Stimulated activated memory B cell treated with anti-CD40 and anti-IgM and Interleukin-4, amounts not matched to agents 10 μg/mL and 1 μg/mL and 100 μg/mL, for 72 hours (primary cell): ENCODE measurements around the gene TRIP6.

Source experiments
- ATAC-seq: fragments of 150-1000 bp; cut with Tn5 transposase; 2 replicates; pipeline ENCODE4 v1.10.0; 2021
- H3K27ac Mint-ChIP-seq: one replicate; pipeline ENCODE4 v1.8.0; 2022; ENCODE audit warnings: mild to moderate bottlenecking, mixed read lengths
- H3K27me3 Mint-ChIP-seq: one replicate; pipeline ENCODE4 v1.8.0; 2022; ENCODE audit warnings: mixed read lengths
- H3K36me3 Mint-ChIP-seq: one replicate; pipeline ENCODE4 v1.8.0; 2022; ENCODE audit warnings: mixed read lengths
- H3K4me1 Mint-ChIP-seq: one replicate; pipeline ENCODE4 v1.8.0; 2022; ENCODE audit warnings: mixed read lengths
- H3K4me3 Mint-ChIP-seq: one replicate; pipeline ENCODE4 v1.8.0; 2022; ENCODE audit warnings: mild to moderate bottlenecking, moderate library complexity, mixed read lengths
- H3K9me3 Mint-ChIP-seq: one replicate; pipeline ENCODE4 v1.8.0; 2022; ENCODE audit warnings: mixed read lengths

The TRIP6 gene

DNA sequence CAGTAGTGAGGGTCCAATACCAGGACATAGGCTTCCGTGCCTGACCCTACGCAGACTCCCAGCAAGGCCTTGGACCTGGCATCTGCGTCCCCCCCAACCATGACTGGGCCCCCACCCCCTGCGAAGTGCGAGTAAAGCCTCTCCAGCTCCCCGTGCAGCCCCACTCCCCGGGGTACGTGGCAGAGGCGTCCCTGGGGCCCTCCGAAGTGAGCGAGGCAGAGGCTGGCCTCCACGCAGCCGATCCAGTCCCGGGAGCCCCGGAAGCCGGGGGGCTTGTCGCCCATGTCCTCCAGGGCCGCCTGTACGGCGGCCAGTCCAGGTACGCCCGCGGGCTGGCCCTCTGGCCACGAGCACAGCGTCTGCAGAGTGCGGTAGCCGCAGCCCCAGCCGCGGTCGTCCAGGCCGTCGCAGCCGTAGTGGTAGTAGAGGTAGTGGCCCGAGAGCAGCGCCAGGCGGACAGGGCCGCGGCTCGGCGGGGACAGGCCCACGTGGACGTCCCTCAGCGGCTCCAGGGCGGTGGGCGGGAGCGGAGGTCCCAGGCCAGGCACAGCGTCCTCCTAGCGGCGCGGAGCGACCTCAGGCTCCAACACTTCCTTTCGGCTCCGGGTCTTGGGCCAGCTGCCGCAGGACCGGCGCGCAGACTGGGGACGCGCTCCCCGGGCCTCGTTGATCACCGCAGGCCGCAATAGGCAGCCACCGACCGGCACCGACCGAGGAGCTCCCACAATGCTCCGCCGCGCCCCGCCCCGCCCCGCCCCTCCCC lies 22.0 kb downstream of the TRIP6 start, which contains the start of gene UFSP1:
TSS of gene UFSP1 (minus strand) at position 728 of the 763 bp plus-strand sequence. CDS start at position 284, 444 bp downstream.
- Mint-ChIP-seq H3K27ac (peak within 1 kb of the TSS; percentile 88), H3K4me3 (peak within 1 kb of the TSS; percentile 81), H3K9me3 (no peaks in the 10 kb centered on the region), H3K4me1 (peaks cover 69% of the 10 kb centered on the region), H3K27me3 (peaks cover 45% of the 10 kb centered on the region), H3K36me3 (peaks cover 44% of the 10 kb centered on the region)
- peak; percentile 51 for ATAC-seq

DNA sequence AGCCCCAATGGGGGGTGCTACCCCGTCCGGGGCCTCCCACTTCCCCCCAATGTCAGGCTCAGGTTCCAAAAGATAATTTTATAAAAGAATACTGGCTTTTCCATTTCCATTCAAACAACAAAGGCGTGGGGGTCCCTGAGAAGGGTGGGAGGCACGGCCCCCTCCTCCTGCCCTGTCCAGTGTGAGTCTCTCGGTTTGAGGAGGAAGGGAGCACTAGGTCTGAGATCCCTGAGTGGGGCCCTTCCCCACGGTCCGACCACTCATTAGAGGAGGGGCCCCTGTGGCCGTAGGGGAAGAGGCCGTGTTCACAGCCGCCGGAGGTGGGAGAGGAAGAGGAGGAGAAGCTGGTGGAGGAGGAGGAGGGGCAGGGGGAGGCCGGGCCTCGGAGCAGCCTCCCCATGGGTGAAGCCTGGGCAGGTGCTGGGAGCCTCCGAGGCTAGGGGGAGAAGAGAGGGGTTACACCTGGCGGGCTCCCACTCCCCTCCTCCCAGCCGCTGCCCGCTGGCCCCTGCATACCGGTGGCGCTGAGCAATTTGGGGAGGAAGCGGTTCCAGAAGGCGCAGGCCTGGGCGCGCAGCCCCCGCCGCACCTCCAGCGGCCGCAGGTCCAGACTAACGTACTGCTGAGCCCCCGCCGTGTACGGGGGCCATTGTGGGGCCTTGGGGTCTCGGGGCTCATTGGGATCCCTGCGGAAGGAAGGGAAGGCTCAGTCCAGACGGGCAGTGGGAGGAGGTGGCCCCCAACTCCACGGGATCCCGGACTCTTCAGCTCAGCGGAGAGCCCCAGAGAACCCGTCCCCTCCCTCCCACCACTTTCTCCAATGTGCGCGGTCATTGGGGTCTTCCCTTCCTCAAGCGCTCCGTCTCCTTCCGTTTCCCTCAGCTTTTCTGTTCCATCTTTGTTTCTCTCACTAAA lies 23.7 kb downstream of the TRIP6 start:
- no peak for ATAC-seq
- Mint-ChIP-seq H3K4me1 (peaks cover 64% of the 10 kb centered on the region), H3K4me3 (peak overlapping the region; percentile 81), H3K9me3 (no peaks in the 10 kb centered on the region), H3K27me3 (peaks cover 58% of the 10 kb centered on the region), H3K36me3 (peaks cover 27% of the 10 kb centered on the region), H3K27ac (peak overlapping the region; percentile 88)

DNA sequence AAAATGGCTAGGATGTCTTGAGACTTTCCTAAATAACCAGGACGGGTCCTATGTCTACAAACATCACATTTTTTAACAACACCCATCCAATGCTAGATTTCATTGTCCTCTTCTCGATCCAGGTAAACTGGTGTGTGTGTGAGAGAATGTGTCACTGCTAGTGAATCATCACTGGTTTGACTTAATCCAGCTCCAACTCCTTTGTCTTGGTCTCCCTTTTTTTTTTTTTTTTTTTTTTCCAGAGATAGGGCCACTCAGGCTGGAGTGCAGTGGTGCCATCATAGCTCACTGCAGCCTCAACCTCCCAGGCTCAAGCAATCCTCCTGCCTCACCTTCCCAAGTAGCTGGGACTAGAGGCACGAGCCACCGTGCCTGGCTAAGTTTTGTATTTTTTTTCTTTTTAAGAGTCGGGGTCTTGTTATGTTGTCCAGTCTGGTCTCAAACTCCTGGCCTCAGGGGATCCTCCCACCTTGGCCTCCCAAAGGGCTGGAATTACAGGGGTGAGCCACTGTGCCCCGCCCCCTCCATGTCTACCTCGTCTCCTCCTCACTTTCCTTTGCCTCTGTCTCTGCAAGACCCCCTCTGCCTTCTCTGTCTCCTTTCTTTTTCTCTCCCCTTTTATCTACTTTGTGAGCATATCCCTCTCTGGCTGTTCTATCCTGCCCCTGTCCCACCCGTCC lies 24.5 kb downstream of the TRIP6 start:
- no peak overlapping the region for H3K27ac Mint-ChIP-seq
- ATAC-seq, result no peak
- peaks cover 66% of the 10 kb centered on the region for H3K27me3 Mint-ChIP-seq
- H3K4me3 Mint-ChIP-seq, result no peak overlapping the region
- peaks cover 64% of the 10 kb centered on the region for H3K4me1 Mint-ChIP-seq
- no peaks in the 10 kb centered on the region for H3K9me3 Mint-ChIP-seq
- H3K36me3 Mint-ChIP-seq, result peaks cover 19% of the 10 kb centered on the region

DNA sequence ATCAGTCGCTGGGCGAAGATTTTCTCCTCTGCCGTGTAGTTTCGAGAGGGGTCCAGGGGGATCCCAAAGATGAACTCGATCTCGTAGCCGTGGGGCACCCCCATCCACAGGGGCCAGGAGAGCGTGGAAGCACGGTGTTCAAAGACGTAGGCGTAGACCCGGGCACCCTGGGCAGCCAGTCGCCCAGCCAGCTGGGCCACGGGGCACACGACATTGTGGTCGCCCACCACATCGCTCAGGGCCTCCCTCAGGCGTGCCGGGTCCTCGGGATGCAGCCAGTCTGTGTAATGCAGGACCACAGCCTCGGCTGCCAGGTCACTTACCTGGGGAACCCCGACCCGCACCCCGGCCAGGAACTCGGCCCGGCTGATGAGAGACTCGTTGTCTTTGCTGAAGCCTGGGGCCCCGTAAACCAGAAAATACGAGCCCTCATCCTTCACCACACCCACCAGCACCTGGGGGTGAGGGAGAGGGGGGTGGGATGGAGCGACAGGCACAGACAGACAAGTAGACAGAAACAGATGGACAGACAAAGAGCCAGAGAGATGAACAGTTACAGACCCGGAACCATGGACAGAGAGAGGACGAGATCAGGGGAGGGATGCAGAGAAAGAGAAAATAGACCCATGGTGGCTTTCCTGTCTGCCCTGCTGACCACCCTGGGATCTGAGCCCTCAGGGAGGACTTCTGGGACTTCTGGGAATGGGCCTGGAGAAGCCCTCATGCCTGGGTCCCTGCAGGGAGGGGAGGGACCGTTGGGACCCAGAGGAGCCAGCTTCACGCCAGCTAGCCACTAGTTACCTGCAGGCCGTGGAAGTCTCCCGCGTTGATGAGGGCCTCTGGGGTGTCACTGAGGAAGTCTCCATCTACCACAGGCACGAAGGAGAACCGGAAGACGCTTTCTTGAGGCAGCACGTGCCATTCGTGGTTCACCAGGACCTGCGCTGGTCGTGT lies 25.5 kb downstream of the TRIP6 start:
- H3K4me1 Mint-ChIP-seq, result peaks cover 55% of the 10 kb centered on the region
- ATAC-seq, result no peak
- no peaks in the 10 kb centered on the region for H3K9me3 Mint-ChIP-seq
- H3K36me3 Mint-ChIP-seq, result peaks cover 10% of the 10 kb centered on the region
- H3K4me3 Mint-ChIP-seq, result no peak overlapping the region
- no peak overlapping the region for H3K27ac Mint-ChIP-seq
- peaks cover 72% of the 10 kb centered on the region for H3K27me3 Mint-ChIP-seq

DNA sequence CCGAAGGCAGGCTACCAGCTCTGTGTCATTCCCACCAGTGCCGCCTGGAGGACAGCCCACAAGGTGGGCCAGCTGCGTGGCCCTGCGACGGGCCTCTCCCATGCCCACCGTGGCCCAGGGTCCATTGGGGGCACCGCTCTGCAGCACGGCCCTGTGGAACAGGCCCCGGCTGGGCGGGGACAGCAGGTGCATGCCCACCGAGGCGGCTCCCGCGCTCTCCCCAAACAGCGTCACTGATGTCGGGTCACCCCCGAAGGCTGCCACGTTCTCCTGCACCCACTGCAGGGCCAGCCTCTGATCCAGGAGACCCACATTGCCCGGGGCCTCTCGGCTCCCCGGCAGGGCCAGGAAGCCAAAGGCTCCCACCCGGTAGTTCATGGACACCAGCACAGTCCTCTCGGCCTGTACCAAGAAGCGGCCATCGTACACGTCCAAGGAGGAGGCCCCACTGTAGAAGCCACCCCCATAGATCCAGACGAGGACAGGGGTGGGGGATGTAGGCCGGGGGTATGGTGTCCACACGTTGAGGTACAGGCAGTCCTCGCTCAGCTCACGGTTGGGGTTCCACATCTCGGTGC lies 26.2 kb downstream of the TRIP6 start:
- Mint-ChIP-seq H3K27ac (no peak overlapping the region), H3K36me3 (peaks cover 2% of the 10 kb centered on the region), H3K9me3 (no peaks in the 10 kb centered on the region), H3K27me3 (peaks cover 79% of the 10 kb centered on the region), H3K4me1 (peaks cover 47% of the 10 kb centered on the region), H3K4me3 (no peak overlapping the region)
- no peak for ATAC-seq

DNA sequence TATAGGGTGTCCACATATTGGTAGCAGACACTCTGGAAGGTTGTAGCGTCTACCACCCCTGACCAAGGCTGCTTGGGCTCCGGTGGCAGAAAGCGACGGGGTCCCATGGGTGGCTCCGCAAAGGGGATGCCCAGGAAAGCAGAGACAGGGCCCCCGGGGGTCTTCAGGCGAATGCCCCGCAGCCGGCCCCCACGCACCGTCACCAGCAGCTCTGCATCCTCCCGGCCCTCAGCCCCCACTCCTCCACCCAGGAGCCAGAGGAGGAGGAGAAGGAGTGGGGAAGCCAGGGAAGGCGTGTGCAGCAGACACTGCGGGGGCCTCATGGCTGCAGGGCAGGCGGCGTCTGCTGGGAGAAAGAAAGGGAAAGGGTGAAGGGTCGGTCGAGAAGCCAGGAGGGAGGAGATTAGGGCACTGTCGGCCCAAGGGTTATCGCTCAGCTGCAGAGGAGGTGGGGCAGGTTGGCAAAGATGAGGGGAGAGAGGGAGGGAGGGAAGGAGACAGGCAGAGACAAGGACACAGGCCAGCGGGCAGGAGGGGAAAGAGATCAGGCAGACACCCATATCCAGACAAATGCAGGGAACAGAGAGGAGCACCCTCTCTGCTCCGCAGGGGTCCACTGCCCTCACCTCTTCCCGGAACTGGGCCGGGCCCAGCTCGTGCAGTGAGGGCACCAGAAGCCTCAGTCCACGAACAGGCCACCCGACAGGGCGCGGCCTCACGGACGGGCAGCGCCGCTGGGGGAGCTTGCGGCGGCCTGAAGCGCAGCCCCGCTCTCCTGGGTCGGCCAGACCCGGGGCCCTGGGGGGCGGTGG lies 26.9 kb downstream of the TRIP6 start:
- Mint-ChIP-seq H3K4me1 (peaks cover 43% of the 10 kb centered on the region), H3K9me3 (no peaks in the 10 kb centered on the region), H3K27me3 (peaks cover 83% of the 10 kb centered on the region), H3K36me3 (no peaks in the 10 kb centered on the region), H3K27ac (no peak overlapping the region), H3K4me3 (peak overlapping the region; percentile 60)
- no peak for ATAC-seq

DNA sequence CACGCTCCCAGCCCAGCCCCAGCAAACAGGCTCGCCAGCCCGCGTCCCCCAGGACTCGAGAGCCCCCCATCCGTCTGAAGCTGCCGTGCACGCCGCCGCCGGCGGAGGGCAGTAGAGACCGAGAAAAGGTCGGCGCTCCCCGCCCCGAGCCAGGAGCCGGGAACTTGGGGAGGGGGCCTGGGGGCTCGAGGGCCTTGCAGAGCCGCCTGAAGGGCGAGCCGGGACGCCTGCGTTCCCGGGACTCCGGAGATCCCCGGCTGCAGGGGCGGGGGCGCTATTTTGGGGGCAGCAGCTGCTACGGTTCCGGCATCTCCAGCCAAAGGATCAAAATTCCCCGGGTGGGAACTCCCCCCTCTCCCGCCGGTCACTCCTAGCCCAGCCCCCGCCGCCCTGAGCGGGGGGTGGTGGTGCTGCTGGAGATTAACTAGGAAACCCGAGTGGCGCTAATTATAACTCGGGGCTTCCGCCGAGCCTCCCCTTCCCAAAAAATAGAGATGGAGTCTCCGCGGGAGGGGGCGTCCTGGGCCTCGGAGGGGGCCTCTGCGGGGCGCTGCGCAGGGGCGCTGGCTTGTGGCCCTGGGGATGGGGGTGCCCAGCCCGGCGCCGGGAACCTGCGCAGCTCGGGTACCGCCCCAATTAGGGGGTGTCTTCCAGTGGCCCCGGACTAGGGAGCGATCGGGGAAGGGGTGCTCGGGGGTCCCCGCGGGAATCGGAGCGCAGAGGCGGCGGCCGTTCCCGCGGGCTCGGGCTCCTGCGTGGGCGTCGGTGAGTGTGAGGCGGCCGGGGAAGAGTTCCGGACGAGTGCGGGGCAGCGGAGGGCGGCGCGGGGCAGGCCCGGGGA lies 27.9 kb downstream of the TRIP6 start:
- H3K4me3 Mint-ChIP-seq, result peak overlapping the region; percentile 55
- no peak overlapping the region for H3K27ac Mint-ChIP-seq
- ATAC-seq, result peak; percentile 43
- no peaks in the 10 kb centered on the region for H3K9me3 Mint-ChIP-seq
- H3K36me3 Mint-ChIP-seq, result no peaks in the 10 kb centered on the region
- peaks cover 89% of the 10 kb centered on the region for H3K27me3 Mint-ChIP-seq
- H3K4me1 Mint-ChIP-seq, result peaks cover 39% of the 10 kb centered on the region

DNA sequence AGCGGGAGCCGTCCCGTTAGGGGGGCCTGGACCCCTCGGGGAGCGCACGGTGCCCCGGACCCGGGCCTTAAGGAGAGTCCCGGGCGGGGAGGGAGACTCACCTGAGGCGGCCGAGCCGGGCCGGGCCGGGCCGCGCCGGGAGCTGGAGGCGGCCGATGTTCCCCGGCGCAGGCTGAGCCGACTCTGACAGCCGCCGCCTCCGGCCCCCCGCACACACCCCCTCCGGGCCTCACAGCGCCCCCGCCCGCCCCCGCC lies 28.4 kb downstream of the TRIP6 start, which contains the start of gene ACHE:
TSS of gene ACHE (minus strand) at position 188 of the 255 bp plus-strand sequence. CDS start 1,656 bp downstream, outside the sequence.
- Mint-ChIP-seq H3K4me3 (peak within 1 kb of the TSS; percentile 77), H3K27ac (no peak within 1 kb of the TSS), H3K4me1 (peaks cover 33% of the 10 kb centered on the region), H3K27me3 (peaks cover 89% of the 10 kb centered on the region), H3K9me3 (no peaks in the 10 kb centered on the region), H3K36me3 (no peaks in the 10 kb centered on the region)
- ATAC-seq, result peak; percentile 31

DNA sequence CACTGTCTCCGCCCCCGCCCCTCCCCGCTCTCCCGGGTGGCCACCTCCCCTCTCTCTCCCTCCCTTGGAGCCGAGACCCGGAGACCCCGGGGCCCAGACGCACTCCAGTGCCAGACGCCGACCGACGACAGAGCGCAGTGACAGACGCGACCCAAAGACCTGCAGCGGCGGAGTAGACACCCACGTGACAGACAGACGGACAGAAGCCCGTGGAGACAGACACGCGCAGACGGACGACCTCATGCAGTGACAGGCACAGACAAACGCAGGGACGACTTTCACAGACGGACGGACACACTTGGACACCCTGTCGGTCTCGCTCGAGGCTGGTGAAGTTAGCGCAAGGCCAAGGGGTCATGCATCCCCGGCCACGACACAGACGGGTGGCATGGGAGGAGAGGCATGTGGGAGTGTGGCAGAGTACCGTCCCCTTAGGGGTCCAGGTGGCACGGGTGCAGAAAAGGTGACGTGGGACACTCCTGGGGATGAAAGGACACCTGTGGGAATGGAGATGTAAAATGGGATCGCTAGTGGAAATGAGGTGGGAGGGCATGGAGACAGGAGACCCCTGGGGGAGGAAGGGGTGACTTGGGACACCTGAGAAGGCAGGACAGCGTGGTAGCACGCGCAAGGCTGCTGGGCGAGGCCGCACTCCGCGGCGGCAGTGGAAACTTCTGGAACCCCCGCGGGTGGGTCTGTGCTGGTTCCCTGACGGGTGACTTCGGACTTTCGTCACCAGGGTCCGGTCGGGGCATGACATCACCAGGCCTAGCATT lies 29.0 kb downstream of the TRIP6 start:
- H3K4me3 Mint-ChIP-seq, result peak overlapping the region; percentile 77
- peaks cover 28% of the 10 kb centered on the region for H3K4me1 Mint-ChIP-seq
- H3K9me3 Mint-ChIP-seq, result no peaks in the 10 kb centered on the region
- peaks cover 89% of the 10 kb centered on the region for H3K27me3 Mint-ChIP-seq
- ATAC-seq, result no peak
- H3K27ac Mint-ChIP-seq, result no peak overlapping the region
- no peaks in the 10 kb centered on the region for H3K36me3 Mint-ChIP-seq

DNA sequence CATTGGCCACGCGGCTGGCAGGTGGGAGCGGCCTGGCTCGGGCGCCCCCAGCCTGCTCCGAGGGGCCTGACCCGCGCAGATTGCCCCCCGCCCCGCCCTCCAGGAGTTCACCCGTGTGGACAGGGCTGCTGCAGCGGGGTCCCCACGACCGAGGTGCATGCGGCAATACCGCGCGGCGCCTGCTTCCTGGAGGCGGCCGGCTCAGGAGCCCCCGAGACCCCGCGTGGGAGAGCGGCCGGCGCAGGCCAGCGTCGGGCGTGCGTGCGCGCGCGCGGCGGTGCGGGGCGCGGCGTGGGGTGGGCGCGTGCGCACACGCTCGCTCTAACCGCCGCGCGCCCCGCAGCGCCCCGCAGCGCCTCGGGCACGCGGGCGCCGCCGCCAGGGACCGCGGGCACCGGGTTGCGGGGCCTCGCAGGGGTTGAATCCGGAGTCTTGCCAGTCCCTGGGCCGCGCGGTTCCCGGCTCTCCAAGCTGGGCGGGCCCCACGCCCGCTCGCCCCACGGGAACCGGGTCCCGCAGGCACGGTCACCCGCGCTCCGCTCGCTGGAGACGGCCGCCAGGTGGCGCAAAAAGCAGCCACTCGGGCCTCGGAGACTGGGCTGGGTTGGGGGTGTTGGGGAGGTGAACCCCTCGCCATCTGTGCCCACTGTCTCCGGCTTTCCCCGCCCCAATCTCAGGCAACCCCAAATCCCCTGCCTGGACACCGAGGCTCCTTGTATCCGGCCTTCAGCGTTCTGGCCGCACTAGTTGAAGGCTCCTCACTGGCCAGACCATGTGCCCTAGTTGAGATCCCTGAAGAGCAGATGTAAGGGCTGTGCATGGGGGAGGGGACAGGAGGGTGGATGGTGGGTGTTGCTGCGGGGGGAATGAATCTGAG lies 29.8 kb downstream of the TRIP6 start:
- no peaks in the 10 kb centered on the region for H3K36me3 Mint-ChIP-seq
- peaks cover 23% of the 10 kb centered on the region for H3K4me1 Mint-ChIP-seq
- ATAC-seq, result peak; percentile 42
- H3K4me3 Mint-ChIP-seq, result peak overlapping the region; percentile 47
- no peaks in the 10 kb centered on the region for H3K9me3 Mint-ChIP-seq
- H3K27ac Mint-ChIP-seq, result no peak overlapping the region
- peaks cover 84% of the 10 kb centered on the region for H3K27me3 Mint-ChIP-seq

DNA sequence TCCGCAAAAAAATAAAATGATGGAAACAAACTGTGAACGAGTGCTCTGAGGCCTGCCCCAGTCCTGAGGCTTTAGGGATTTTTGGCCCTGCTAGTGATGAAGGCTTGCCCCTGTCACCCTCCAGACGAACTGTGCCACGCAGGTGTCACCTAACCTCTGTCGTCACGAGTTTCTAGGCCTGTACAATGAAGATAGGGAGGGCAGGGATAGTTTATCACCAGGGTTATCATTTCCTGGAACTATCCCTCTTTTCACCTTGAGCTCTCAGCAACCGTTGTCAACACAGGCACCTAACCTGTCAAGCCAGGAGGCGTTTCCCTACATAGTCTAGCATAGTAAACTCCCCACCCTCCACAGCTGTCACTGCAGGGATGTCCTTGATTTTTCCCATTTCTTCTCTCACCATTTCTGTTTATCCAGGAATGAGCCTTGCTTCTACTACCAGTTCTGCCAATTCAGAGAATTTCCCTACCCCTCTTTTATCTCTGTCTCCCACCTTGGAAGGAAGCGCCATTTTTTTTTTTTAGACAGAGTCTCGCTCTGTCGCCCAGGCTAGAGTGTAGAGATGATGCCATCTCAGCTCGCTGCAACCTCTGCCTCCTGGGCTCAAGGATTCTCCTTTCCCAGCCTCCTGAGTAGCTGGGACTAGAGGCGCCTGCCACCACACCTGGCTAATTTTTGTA lies 30.7 kb downstream of the TRIP6 start:
- Mint-ChIP-seq H3K27me3 (peaks cover 83% of the 10 kb centered on the region), H3K27ac (no peak overlapping the region), H3K4me3 (no peak overlapping the region), H3K36me3 (no peaks in the 10 kb centered on the region), H3K9me3 (no peaks in the 10 kb centered on the region), H3K4me1 (peaks cover 23% of the 10 kb centered on the region)
- ATAC-seq, result no peak
